IPS-11a (cell line): ENCODE results near the gene ECM1.

Experiments
- H3K4me3 ChIP-seq: one replicate; pipeline ENCODE4 v1.5.1; 2013; ENCODE audit warnings: low read depth, low read length, control low read depth

Gene ECM1

DNA sequence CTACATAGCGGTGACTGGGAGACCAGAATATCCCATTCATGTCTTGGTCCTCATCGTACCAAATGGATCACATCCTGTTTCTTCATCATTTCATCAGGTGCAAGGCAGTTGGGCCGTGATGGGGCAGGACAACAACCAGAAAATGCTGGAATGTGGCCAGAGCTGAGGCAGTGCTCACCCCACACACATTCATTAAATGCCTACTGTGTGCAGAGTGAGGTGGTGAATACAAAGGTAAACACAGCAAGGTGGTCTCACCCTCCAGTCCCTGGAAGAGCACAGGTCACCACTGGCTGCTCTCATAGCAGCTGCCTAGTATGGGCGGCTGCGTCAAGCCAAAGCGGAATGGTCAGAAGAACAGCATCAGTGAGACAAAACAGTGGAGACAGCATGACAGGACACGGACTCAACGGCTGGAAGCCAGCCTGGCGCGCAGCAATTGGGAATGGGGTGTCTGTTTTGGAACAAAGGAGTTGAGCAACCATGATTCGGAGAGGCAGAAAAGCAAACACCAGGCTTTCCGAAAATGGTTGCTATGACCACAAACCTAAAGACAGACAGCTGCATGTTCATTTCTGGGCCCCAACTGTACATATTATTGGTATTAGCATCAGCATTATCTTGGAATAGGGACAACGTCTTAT, 35.7 kb downstream of the ECM1 start:
- H3K4me3 ChIP-seq = no peak overlapping the region

DNA sequence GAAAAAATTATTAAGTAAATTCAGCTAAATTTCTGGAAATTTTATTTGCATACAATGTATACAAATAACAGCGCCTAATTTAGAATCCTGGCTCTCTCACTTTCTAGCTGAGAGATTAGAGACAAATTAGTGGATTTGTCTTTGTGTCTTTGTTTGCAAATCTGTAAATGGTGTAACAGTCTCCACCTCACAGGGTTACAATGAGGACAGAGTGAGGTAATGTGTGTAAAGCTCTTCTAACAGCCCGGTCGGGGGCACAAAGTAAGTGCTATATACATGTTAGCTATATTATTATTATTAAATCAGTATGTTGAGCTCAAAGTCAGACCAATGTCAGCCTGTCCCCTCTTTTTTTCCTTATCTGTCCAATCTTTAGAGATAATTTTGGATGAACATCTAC, 36.3 kb downstream of the ECM1 start:
- H3K4me3 ChIP-seq = no peak overlapping the region

DNA sequence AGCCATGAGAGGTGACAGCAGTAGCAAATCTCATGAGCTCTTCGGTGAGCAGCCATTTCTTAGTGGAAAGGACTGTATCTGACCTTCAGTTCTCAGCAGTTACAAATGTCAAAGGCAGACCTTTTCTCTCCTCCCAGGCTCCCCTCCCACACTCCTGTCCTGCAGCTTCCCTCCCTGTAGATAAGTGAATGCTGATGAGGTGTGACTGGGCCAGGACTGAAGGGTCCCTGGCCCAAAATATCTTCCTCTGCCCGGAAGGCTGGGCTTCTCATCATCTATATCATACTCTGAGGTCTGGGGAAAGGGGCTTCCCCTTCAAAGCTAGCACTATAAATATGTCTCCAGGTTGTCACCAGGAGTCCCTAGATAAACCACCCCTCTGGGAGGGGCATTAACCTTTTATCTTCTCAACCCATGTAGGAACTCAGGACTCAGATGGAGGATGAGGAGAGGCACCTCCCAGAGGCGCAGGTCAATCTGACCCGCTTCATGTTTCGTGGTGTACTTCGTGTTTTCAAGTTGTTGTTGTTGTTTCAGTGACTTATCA, 37.6 kb downstream of the ECM1 start:
- H3K4me3 ChIP-seq = no peak overlapping the region

DNA sequence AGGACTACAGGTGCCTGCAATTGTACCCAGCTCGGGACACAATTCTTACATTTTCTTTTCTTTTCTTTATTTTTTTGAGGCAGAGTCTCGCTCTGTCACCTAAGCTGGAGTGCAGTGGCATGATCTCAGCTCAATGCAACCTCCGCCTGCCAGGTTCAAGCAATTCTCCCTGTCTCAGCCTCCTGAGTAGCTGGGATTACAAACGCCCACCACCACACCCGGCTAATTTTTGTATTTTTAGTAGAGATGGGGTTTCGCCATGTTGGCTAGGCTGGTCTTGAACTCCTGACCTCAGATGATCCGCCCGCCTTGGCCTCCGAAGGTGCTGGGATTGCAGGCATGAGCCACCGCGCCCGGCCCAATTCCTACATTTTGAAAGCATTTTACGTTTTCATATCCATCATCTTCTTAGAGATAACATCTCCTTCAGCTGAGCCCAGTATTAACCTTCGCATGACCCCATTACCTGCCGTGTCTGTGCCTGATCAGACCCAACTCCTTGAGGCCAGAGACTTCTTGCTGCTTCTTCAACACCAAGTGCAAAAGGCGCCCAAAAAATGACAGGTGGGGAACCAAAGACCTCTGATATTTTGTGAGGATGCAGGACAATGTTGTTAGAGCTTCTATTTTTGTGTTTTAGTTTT, 38.5 kb downstream of the ECM1 start:
- no peak overlapping the region for H3K4me3 ChIP-seq

DNA sequence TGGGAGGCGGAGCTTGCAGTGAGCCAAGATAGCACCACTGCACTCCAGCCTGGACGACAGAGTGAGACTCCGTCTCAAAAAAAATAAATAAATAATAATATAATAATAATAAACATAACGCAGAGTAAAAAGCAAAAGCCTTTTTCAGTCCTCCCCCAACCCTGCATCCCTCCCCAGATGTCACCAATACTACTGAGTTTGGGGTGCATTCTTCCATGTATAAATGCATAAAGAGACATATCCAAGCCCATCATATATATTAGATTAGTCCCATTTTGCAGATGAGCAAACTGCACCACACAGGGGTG, 40.4 kb downstream of the ECM1 start:
- H3K4me3 ChIP-seq = peak overlapping the region; percentile 40

DNA sequence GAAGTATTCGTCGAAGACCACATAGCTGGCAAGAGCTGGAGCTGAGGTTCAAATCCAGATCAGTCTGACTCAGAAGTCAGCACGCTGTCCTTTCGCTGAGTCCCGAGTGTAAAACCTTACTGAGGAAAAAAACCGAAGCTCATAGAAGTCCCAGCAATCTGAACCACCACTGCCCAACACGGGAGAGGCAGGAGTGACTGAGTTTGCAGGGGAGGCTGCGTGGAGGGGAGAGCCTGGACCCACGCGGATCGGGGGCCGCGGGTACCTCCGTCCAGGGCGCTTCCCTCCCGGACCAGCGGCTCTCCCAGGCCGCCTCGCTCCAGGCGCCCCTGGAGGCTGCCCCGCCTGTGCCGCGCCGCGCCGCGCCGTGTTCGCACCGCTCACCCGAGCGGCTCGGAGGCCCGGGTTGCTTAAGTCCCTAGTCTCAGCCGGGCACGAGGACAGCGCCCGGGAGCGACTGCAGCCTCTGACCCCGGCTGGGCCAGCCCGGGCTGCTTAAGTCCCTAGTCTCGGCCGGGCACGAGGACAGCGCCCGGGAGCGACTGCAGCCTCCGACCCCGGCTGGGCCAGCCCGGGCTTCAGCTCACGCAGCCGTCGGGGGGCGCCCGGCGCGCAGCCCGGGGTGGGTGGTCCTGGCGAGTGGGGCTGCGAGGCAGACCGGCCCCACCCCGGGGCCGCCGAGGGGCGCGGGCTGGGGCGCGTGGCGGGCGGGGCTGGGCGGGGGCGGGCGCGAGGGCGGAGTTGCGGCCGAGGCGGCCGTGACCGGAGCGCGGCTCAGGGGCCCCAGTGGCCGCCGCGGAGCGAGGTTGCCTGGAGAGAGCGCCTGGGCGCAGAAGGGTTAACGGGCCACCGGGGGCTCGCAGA, 41.0 kb downstream of the ECM1 start, which contains the start of gene ADAMTSL4:
ADAMTSL4 (plus strand) TSS at position 777 of the 864 bp plus-strand sequence. CDS start 2,881 bp downstream, outside the sequence.
- H3K4me3 ChIP-seq = peak within 1 kb of the TSS; percentile 40

DNA sequence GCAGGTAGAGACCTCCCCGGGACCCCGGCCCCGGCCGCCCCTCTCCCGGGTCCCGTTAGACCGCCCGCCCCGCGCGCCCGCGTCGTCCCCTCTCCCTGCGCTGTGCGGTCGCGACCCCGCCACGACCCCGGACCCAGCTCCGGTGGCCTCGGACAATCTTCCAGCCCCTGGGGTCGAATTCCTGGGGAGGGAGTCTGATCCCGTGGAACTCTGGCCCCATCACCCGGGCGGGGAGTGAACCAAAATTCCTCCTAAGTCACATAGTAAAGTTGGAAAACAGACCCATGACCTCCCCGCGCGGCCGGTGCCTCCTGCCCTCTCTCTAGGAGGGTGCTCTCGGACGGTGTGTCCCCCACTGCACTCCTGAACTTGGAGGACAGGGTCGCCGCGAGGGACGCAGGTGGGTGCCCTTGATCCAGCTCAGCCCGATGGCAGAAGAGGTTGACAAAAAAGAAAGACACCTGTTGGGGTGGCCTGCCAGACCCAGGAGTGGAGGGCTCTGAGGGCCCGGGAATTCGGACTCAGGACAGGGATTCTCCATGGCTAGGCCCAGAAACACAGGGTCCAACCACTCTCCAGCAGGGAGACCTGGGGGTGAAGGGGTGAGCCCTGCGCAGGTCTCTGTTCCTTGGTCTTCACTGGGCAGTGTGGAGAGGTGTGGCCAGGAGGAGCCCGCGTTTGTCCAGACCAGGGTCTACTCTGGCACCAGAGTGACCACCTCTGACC, 41.8 kb downstream of the ECM1 start:
- peak overlapping the region; percentile 27 for H3K4me3 ChIP-seq

DNA sequence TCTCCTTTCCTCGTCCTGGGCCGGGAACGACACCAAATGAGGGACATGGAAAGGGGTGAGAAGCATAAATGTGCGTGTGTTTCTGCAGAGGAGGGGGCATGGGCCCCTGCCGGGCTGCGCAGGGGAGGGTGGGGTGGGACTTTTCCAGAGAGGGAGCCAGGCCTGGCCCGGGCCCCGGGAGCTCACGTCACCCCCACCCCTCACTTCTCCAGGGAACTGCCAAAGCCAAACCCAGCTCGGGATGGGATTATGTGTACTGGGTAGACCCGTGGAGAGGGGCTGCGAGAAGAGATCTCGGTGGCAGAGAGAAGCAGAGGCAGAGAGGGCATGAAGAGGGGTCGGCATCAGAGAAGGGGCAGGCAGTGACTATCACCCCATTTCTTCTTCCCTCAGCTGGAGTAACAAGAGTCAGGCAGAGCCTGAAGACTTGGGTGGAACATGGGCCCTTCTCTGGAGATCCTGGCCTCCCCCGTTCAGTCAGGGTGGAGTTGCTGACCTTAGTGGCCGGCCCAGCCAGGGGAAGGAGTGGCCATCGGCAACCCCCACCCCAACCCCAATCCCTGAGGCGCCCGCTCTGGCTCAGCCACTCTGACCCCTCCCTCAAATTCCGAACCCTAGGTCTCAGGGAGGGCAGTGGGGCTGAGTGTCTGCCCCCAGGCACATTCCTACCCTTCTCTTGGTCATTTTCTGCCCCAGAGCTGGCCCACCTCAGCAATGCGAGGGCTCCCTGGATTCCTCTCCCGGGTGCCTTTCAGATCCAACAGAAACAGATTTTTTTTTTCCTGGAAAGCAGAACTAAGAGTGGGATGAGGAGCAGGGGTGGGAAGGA, 42.5 kb downstream of the ECM1 start:
- H3K4me3 ChIP-seq = no peak overlapping the region

DNA sequence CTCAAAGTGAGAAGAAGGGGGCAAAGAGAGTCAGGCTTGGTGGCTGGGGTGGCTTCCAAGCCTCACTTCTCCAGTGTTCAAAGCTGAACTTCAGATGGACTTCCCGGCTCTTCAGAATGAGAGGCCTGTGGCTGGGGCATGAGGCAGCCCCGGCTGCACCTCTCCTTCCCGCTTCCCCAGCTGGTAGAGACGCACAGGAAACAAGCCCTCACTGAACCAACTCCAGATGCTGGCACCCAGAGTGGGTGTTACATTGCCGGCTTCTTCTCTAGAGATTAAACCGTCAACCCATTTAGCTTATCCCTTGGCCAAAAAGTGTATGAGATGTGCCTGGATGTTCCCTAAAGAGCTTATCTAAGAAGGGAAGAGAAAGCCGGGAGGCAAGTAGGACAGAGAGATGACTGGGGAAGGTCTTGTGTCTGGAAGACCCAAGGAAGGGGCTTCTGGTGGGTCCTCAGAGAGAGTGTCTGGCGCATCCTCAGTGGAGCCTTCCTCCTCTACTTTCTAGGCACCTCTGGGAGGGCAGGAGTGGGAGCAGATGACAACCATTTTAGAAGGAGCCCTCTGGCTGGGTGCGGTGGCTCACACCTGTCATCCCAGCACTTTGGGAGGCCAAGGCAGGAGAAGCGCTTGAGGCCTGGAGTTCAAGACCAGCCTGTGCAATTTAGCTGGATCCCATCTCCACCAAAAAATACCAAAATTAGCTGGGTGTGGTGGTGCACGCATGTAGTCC, 43.3 kb downstream of the ECM1 start:
- no peak overlapping the region for H3K4me3 ChIP-seq

DNA sequence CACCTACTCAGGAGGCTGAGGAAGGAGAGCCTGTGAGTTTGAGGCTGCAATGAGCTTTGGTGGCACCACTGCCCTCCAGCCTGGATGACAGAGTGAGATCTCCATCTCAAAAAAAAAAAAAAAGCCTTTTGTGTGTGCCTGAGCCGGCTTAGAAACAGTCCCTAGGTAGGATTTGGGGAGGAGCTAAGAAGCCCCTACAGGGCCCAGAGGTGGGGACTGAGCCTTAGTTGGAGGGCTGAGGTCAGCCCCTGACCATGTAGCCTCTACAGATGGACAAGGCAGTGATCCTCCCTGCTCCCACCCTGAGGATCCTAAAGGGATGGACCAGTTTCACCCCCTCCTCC, 43.8 kb downstream of the ECM1 start:
- no peak overlapping the region for H3K4me3 ChIP-seq

DNA sequence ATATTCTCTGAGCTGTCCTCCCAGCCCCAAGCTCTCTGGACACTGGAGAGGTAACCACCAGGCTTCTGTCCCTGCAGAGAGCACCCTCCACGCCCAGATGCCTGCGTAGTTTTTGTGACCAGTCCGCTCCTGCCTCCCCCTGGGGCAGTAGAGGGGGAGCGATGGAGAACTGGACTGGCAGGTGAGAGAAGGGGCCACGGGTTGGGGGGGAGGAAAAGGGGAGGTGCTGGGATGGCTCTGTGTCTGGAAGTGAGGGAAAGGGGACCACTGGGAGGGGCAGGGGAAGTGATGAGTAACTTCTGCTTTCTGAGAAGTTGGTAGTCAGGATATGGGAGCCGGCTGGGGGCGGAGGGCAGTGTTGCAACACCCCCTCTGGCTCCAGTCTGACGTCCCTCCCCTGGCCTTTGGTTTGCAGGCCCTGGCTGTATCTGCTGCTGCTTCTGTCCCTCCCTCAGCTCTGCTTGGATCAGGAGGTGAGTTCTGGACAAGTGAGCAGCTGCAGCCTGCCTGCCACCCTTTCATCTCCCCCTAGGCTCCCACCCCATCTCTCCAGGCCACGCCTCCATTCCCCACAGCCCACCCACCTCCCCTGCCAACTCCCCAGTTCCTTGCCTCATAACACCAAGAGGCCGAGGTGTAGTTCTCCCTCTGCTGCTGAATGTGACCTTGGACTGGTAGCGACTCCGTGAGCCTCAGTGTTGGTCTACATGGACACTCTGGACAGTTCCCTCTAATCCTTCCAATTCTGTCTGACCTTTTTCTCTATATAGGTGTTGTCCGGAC, 44.4 kb downstream of the ECM1 start:
- no peak overlapping the region for H3K4me3 ChIP-seq

DNA sequence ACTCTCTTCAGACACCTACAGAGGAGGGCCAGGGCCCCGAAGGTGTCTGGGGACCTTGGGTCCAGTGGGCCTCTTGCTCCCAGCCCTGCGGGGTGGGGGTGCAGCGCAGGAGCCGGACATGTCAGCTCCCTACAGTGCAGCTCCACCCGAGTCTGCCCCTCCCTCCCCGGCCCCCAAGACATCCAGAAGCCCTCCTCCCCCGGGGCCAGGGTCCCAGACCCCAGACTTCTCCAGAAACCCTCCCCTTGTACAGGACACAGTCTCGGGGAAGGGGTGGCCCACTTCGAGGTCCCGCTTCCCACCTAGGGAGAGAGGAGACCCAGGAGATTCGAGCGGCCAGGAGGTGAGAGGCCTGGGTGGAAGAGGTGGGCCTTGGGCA, 45.0 kb downstream of the ECM1 start:
- no peak overlapping the region for H3K4me3 ChIP-seq

DNA sequence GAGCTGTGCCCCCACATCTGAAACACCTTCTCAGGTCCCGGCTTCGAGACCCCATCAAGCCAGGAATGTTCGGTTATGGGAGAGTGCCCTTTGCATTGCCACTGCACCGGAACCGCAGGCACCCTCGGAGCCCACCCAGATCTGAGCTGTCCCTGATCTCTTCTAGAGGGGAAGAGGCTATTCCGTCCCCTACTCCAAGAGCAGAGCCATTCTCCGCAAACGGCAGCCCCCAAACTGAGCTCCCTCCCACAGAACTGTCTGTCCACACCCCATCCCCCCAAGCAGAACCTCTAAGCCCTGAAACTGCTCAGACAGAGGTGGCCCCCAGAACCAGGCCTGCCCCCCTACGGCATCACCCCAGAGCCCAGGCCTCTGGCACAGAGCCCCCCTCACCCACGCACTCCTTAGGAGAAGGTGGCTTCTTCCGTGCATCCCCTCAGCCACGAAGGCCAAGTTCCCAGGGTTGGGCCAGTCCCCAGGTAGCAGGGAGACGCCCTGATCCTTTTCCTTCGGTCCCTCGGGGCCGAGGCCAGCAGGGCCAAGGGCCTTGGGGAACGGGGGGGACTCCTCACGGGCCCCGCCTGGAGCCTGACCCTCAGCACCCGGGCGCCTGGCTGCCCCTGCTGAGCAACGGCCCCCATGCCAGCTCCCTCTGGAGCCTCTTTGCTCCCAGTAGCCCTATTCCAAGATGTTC, 45.6 kb downstream of the ECM1 start:
- H3K4me3 ChIP-seq = no peak overlapping the region

DNA sequence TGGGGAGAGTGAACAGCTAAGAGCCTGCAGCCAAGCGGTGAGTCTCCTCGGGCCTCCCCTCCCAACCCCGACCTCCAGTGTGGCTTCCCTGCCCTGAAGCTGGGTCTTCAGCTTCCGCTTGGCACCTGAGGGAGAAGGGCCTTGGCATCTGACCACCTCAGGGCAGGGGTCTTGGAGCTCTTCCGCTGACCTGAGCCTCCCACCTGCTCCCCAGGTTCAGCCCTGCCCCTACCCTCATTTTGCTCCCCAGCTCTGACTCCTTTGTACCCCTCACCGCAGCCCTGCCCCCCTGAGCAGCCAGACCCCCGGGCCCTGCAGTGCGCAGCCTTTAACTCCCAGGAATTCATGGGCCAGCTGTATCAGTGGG, 46.2 kb downstream of the ECM1 start:
- no peak overlapping the region for H3K4me3 ChIP-seq

DNA sequence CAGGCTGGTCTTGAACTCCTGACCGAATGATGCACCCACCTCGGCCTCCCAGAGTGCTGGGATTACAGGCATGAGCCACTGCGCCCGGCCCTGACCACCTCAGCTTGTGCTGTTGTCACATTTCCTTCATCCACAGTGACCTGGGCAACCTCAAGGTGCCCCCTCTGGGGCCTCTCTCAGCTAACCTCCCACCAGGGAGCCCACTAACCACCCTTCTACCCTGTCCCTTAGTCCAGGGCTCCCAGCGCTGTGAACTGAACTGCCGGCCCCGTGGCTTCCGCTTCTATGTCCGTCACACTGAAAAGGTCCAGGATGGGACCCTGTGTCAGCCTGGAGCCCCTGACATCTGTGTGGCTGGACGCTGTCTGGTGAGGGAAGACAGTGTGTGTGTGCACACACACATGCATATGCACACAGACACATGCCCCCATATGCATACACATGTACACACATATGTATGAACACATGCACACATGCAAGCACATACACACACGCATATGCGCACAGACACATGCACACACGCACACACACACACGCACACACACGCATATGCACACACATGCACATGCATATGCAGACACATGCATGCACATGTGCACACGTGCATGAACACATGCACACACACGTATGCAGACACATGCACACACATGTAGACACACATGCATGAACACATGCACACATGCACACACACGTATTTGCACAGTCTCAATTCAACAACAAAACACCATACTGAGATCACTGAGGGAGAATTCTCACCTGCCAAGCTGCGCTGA, 47.5 kb downstream of the ECM1 start:
- H3K4me3 ChIP-seq = no peak overlapping the region

DNA sequence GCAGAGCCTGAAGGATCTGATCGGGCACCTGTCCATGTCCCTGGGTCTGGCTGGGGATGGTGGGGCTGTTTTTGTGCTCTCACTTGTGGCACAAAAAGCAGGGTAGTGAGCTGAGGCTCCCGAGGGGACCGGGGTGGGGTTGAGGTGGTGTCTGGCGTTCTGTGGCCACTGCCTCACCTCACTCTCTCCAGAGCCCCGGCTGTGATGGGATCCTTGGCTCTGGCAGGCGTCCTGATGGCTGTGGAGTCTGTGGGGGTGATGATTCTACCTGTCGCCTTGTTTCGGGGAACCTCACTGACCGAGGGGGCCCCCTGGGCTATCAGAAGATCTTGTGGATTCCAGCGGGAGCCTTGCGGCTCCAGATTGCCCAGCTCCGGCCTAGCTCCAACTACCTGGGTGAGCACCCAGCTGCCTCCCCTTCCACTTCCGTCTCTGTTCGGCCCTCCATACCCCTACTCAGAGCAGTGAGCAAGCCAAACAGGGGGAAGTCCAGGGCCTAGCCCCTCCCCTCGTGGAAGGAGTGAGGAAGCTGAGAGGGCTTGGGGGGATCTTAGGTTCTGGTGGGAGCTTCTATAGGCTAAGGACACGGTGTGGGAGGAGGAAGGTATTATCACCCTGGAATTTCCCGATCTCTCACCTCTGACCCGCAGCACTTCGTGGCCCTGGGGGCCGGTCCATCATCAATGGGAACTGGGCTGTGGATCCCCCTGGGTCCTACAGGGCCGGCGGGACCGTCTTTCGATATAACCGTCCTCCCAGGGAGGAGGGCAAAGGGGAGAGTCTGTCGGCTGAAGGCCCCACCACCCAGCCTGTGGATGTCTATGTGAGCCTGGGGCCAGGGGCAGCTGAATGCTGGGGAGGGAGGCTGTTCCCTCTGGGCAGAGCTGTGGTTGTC, 48.3 kb downstream of the ECM1 start:
- H3K4me3 ChIP-seq = no peak overlapping the region
